SU-DHL-6 (cell line): ENCODE measurements around the gene CCND1.

ENCODE experiments used
- H2AFZ ChIP-seq: fragments of 200-600 bp; sonication (generic); 2 replicates; pipeline ENCODE4 v1.6.1; 2014; ENCODE audit warnings: low read depth, mild to moderate bottlenecking, moderate library complexity, mixed read lengths, antibody characterized with exemption, low read length; ENCODE audit not compliant: severe bottlenecking
- H3F3A ChIP-seq: fragments of 200-600 bp; shearing (Covaris generic); 2 replicates; pipeline ENCODE4 v1.6.0; 2016; ENCODE audit warnings: antibody characterized with exemption, mild to moderate bottlenecking; ENCODE audit not compliant: insufficient read depth
- H3K27ac ChIP-seq: fragments of 200-600 bp; sonication (generic); 2 replicates; pipeline ENCODE4 v1.5.1; 2016; ENCODE audit warnings: low read depth, mild to moderate bottlenecking, low read length, moderate library complexity, mixed read lengths
- H3K27me3 ChIP-seq: fragments of 200-600 bp; sonication (generic), shearing (Covaris generic); 2 replicates; pipeline ENCODE4 v1.6.0; 2014; ENCODE audit warnings: mild to moderate bottlenecking, low read length
- H3K36me3 ChIP-seq: fragments of 200-600 bp; sonication (generic); 2 replicates; pipeline ENCODE4 v1.6.1; 2014; ENCODE audit warnings: mild to moderate bottlenecking, low read length, mixed read lengths
- H3K4me2 ChIP-seq: fragments of 300-600, 200-600 bp; shearing (Covaris generic), sonication (generic); 2 replicates; pipeline ENCODE4 v1.6.0; 2014; ENCODE audit warnings: low read length, low read depth, mild to moderate bottlenecking; ENCODE audit not compliant: poor library complexity, severe bottlenecking
- H3K4me3 ChIP-seq: fragments of 200-600 bp; sonication (generic); 2 replicates; pipeline ENCODE4 v1.5.1; 2014; ENCODE audit warnings: antibody characterized with exemption, low read length, mild to moderate bottlenecking, mixed read lengths; ENCODE audit not compliant: insufficient read depth, poor library complexity, severe bottlenecking
- H3K79me2 ChIP-seq: fragments of 200-600 bp; sonication (generic); 2 replicates; pipeline ENCODE4 v1.6.1; 2014; ENCODE audit warnings: mild to moderate bottlenecking, low read length, moderate library complexity; ENCODE audit not compliant: insufficient read depth
- H3K9ac ChIP-seq: fragments of 200-600 bp; sonication (generic); 2 replicates; pipeline ENCODE4 v1.7.0; 2014; ENCODE audit warnings: mild to moderate bottlenecking, low read length
- H3K9me2 ChIP-seq: fragments of 200-600 bp; sonication (generic); replicated peaks from 2 replicates; pipeline ENCODE4 v1.6.1; 2014; ENCODE audit warnings: low read length; ENCODE audit not compliant: insufficient read depth
- H3K9me3 ChIP-seq: fragments of 200-600 bp; sonication (generic); 2 replicates; pipeline ENCODE4 v1.6.1; 2014; ENCODE audit warnings: low read length, mixed read lengths; ENCODE audit not compliant: insufficient read depth
- H4K20me1 ChIP-seq: fragments of 200-600 bp; sonication (generic); 2 replicates; pipeline ENCODE4 v1.6.1; 2014; ENCODE audit warnings: low read depth, mild to moderate bottlenecking, antibody characterized with exemption, low read length, moderate library complexity, mixed read lengths
- CTCF ChIP-seq: fragments of 200-600 bp; sonication (generic); IDR thresholded peaks from one replicate; pipeline ENCODE4 v1.5.1; 2017; ENCODE audit warnings: antibody characterized with exemption, mild to moderate bottlenecking, low read length, moderate library complexity; ENCODE audit not compliant: insufficient read depth, poor library complexity, severe bottlenecking
- EZH2phosphoT487 ChIP-seq: fragments of 200-600 bp; sonication (generic), shearing (Covaris generic); conservative IDR thresholded peaks from 2 replicates; pipeline ENCODE4 v1.6.1; 2018; ENCODE audit warnings: mild to moderate bottlenecking, antibody characterized with exemption, low read length, moderate library complexity, mixed read lengths

CCND1 gene

GRCh38 chr11:69697469-69697843, 56.5 kb downstream of the CCND1 start:
- Histone ChIP-seq H3K9ac (no peak overlapping the region), H3K36me3 (no peaks in the 10 kb centered on the region), H3F3A (no peaks in the 10 kb centered on the region), H2AFZ (no peak overlapping the region), H3K4me2 (no peak overlapping the region), H3K27me3 (no peaks in the 10 kb centered on the region), H3K4me3 (no peak overlapping the region), H3K27ac (no peak overlapping the region), H3K9me2 (no peaks in the 10 kb centered on the region), H3K79me2 (no peaks in the 10 kb centered on the region), H4K20me1 (no peaks in the 10 kb centered on the region), H3K9me3 (no peaks in the 10 kb centered on the region)
- TF ChIP-seq CTCF (no peak), EZH2phosphoT487 (no peak)

- Histone ChIP-seq H3K4me2 (no peak overlapping the region), H3K9me2 (no peaks in the 10 kb centered on the region), H2AFZ (no peak overlapping the region), H3K9me3 (no peaks in the 10 kb centered on the region), H3K4me3 (no peak overlapping the region), H3K27ac (no peak overlapping the region), H3F3A (no peaks in the 10 kb centered on the region), H3K27me3 (no peaks in the 10 kb centered on the region), H4K20me1 (no peaks in the 10 kb centered on the region), H3K36me3 (no peaks in the 10 kb centered on the region), H3K79me2 (no peaks in the 10 kb centered on the region), H3K9ac (no peak overlapping the region)
- TF ChIP-seq EZH2phosphoT487, result no peak
- no peak for TF ChIP-seq CTCF
Observed at GRCh38 chr11:69697861-69698260, 56.9 kb downstream of the CCND1 start.

GRCh38 chr11:69698362-69698761, 57.4 kb downstream of the CCND1 start:
- Histone ChIP-seq H4K20me1 (no peaks in the 10 kb centered on the region), H3K27ac (no peak overlapping the region), H3F3A (no peaks in the 10 kb centered on the region), H3K9ac (no peak overlapping the region), H3K9me3 (no peaks in the 10 kb centered on the region), H2AFZ (no peak overlapping the region), H3K27me3 (no peaks in the 10 kb centered on the region), H3K79me2 (no peaks in the 10 kb centered on the region), H3K4me2 (no peak overlapping the region), H3K36me3 (no peaks in the 10 kb centered on the region), H3K9me2 (no peaks in the 10 kb centered on the region), H3K4me3 (no peak overlapping the region)
- TF ChIP-seq EZH2phosphoT487 (no peak), CTCF (no peak)

GRCh38 chr11:69699213-69699612, 58.3 kb downstream of the CCND1 start:
- Histone ChIP-seq H3K9me2 (no peaks in the 10 kb centered on the region), H4K20me1 (no peaks in the 10 kb centered on the region), H3K27ac (no peak overlapping the region), H3K9ac (no peak overlapping the region), H3F3A (no peaks in the 10 kb centered on the region), H3K9me3 (no peaks in the 10 kb centered on the region), H3K79me2 (no peaks in the 10 kb centered on the region), H3K4me3 (no peak overlapping the region), H3K4me2 (no peak overlapping the region), H3K27me3 (no peaks in the 10 kb centered on the region), H3K36me3 (no peaks in the 10 kb centered on the region), H2AFZ (no peak overlapping the region)
- TF ChIP-seq CTCF (no peak), EZH2phosphoT487 (no peak)
